Stimulated activated naive CD8-positive, alpha-beta T cell treated with anti-CD3 and anti-CD28 coated beads, Interleukin-15, amount 100 ng/mL, for 72 hours (primary cell): ENCODE measurements around the gene ADIPOR2.

Experiments used
- ATAC-seq: fragments of 150-1000 bp; cut with Tn5 transposase; 2 replicates; pipeline ENCODE4 v1.10.0; 2021; ENCODE audit warnings: mild to moderate bottlenecking, moderate library complexity
- DNase-seq, 2 donors: peaks; one replicate each; pipeline ENCODE4 v3.0.0; 2021 to 2022
- H3K27ac Mint-ChIP-seq, 2 donors: one replicate each; pipeline ENCODE4 v1.8.0; 2022; ENCODE audit warnings: mild to moderate bottlenecking in 2 of 2, mixed read lengths in 2 of 2, moderate library complexity in 2 of 2
- H3K27me3 Mint-ChIP-seq: one replicate; pipeline ENCODE4 v1.8.0; 2022; ENCODE audit warnings: mixed read lengths
- H3K4me1 Mint-ChIP-seq: one replicate; pipeline ENCODE4 v1.8.0; 2022; ENCODE audit warnings: mild to moderate bottlenecking, mixed read lengths
- H3K4me3 Mint-ChIP-seq, 2 donors: one replicate each; pipeline ENCODE4 v1.8.0; 2022; ENCODE audit warnings: mild to moderate bottlenecking in 2 of 2, mixed read lengths in 2 of 2, moderate library complexity in 1 of 2
- H3K9me3 Mint-ChIP-seq, 2 donors: one replicate each; pipeline ENCODE4 v1.8.0; 2022; ENCODE audit warnings: mixed read lengths in 2 of 2

Gene ADIPOR2

DNA sequence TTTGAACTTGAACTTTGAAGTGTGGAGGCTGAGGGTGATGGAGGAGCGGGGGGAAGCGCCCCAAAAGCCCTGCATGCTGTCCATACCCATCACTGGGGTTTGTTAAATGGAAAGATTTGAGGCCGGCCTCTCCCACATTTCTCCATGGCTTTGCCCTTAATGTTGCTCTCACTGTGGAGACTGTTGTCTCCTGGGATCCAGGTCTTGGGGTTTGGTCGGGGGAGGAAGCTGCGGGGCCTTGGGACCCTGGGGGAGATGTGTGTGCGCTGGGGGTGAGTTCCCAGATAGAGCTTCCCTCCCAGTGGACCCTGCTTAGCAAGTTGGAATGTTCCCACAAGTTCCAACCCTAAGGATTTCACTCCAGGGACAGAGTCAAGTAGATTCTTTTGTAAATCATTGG is 101.5 kb downstream of the ADIPOR2 start:
- H3K4me3 Mint-ChIP-seq = no peak overlapping the region
- DNase-seq (no peak), ATAC-seq (no peak)
- no peak overlapping the region for H3K27ac Mint-ChIP-seq
- H3K27me3 Mint-ChIP-seq = no peaks in the 10 kb centered on the region
- H3K4me1 Mint-ChIP-seq = peaks cover 31% of the 10 kb centered on the region
- no peaks in the 10 kb centered on the region for H3K9me3 Mint-ChIP-seq

DNA sequence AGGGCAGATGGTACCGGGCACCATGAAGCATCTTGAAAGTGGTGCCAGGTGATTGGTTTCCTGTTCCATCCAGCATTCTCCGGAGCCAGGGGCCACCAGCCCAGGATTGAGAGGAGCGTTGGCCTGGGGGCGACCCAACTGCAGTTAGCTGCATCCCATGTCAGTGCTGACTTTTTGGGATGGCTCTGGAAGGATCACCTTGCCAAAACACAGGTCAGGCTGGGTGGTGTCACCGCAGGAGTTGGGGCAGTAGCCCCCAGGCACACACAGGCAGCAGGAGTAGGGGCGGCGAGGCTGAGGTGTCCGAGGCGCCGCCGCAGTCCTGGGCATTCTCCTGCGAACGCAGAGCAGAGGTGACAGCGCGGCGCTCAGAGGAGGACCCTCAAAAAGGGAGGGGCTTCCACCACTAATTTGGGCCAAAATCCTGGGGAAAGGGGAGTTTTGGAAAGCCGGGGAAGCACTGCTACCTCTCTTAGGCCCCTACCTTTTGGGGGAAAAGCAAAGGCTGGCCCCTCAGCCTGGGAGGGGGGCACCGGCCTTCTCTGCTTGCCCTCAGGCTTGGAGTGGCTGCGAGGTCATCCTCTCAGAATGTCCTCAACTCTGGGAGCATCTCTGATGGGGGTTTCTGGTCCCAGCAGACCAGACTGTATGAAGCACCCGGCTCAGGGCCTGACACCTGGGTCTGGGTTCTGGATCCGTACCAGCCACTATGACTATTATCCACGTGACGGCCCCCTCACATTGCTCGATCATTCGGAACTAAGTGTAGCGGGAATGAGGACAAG is 102.7 kb downstream of the ADIPOR2 start:
- Mint-ChIP-seq H3K4me3 (no peak overlapping the region), H3K27ac (peak overlapping the region in 1 of 2 donors; percentile 76), H3K4me1 (peaks cover 31% of the 10 kb centered on the region), H3K9me3 (no peaks in the 10 kb centered on the region), H3K27me3 (no peaks in the 10 kb centered on the region)
- ATAC-seq = no peak
- no peak for DNase-seq

GRCh38 chr12:1794440-1795090 is 103.7 kb downstream of the ADIPOR2 start:
- peaks cover 31% of the 10 kb centered on the region for H3K4me1 Mint-ChIP-seq
- no peak overlapping the region for H3K4me3 Mint-ChIP-seq
- H3K27me3 Mint-ChIP-seq = no peaks in the 10 kb centered on the region
- H3K27ac Mint-ChIP-seq = no peak overlapping the region
- no peak for DNase-seq
- ATAC-seq = no peak
- H3K9me3 Mint-ChIP-seq = no peaks in the 10 kb centered on the region

DNA sequence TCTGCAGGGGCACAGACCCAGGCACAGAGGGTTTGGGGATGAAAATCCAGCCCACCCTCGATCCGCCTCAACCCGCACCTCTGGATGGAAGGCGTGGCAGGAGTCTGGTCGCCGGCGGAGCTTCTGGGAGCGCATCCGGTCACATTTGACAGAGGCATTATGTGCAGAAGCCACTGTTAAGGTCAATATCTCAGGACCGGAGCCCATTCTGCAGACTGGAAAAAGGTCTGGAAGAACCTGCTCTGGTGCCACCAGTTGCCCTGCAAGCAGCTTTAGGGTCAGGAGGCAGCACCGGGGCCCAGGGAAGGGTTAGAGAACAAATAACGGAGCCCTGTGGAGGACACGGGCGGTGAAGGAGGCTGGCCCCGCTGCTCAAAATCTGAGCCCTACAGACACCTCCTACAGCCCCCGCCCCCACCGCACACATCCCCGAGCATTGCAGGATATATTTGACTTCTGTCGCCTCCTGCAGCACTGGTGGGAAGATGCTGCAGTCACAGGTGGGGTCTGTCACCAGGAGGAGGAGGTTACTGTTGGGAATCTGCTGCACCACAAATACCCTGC is 104.4 kb downstream of the ADIPOR2 start:
- DNase-seq (no peak), ATAC-seq (no peak)
- H3K4me1 Mint-ChIP-seq = peaks cover 31% of the 10 kb centered on the region
- peak overlapping the region; percentile 91 to 93 for H3K4me3 Mint-ChIP-seq
- no peaks in the 10 kb centered on the region for H3K27me3 Mint-ChIP-seq
- H3K9me3 Mint-ChIP-seq = no peaks in the 10 kb centered on the region
- H3K27ac Mint-ChIP-seq = peak overlapping the region; percentile 90 to 91

GRCh38 chr12:1795785-1796514 is 105.1 kb downstream of the ADIPOR2 start:
- peak; percentile 95 to 96 for DNase-seq
- H3K4me1 Mint-ChIP-seq = peaks cover 25% of the 10 kb centered on the region
- H3K27ac Mint-ChIP-seq = peak overlapping the region; percentile 90 to 91
- no peaks in the 10 kb centered on the region for H3K9me3 Mint-ChIP-seq
- ATAC-seq = peak; percentile 93
- no peaks in the 10 kb centered on the region for H3K27me3 Mint-ChIP-seq
- peak overlapping the region; percentile 91 to 93 for H3K4me3 Mint-ChIP-seq

- peaks cover 19% of the 10 kb centered on the region for H3K4me1 Mint-ChIP-seq
- DNase-seq (peak; percentile 59 to 64), ATAC-seq (peak; percentile 50)
- H3K27me3 Mint-ChIP-seq = no peaks in the 10 kb centered on the region
- no peaks in the 10 kb centered on the region for H3K9me3 Mint-ChIP-seq
- H3K27ac Mint-ChIP-seq = peak overlapping the region; percentile 95 to 96
- H3K4me3 Mint-ChIP-seq = peak overlapping the region; percentile 91 to 93
Measured at GRCh38 chr12:1796515-1797010, 105.7 kb downstream of the ADIPOR2 start.

- Mint-ChIP-seq H3K27me3 (no peaks in the 10 kb centered on the region), H3K27ac (peak overlapping the region; percentile 95 to 96), H3K9me3 (no peaks in the 10 kb centered on the region), H3K4me1 (peaks cover 12% of the 10 kb centered on the region), H3K4me3 (peak overlapping the region; percentile 89 to 93)
- DNase-seq (peak; percentile 50 to 68), ATAC-seq (peak; percentile 38)
Measured at GRCh38 chr12:1797011-1797901, 106.4 kb downstream of the ADIPOR2 start.

GRCh38 chr12:1797991-1798640 is 107.2 kb downstream of the ADIPOR2 start:
- Mint-ChIP-seq H3K4me3 (peak overlapping the region; percentile 89 to 93), H3K4me1 (peaks cover 9% of the 10 kb centered on the region), H3K9me3 (no peaks in the 10 kb centered on the region), H3K27me3 (no peaks in the 10 kb centered on the region), H3K27ac (no peak overlapping the region)
- ATAC-seq (no peak), DNase-seq (no peak)

GRCh38 chr12:1798641-1799020 is 107.8 kb downstream of the ADIPOR2 start:
- Mint-ChIP-seq H3K9me3 (no peaks in the 10 kb centered on the region), H3K27me3 (no peaks in the 10 kb centered on the region), H3K27ac (no peak overlapping the region), H3K4me3 (no peak overlapping the region), H3K4me1 (peaks cover 9% of the 10 kb centered on the region)
- ATAC-seq (no peak), DNase-seq (no peak)

DNA sequence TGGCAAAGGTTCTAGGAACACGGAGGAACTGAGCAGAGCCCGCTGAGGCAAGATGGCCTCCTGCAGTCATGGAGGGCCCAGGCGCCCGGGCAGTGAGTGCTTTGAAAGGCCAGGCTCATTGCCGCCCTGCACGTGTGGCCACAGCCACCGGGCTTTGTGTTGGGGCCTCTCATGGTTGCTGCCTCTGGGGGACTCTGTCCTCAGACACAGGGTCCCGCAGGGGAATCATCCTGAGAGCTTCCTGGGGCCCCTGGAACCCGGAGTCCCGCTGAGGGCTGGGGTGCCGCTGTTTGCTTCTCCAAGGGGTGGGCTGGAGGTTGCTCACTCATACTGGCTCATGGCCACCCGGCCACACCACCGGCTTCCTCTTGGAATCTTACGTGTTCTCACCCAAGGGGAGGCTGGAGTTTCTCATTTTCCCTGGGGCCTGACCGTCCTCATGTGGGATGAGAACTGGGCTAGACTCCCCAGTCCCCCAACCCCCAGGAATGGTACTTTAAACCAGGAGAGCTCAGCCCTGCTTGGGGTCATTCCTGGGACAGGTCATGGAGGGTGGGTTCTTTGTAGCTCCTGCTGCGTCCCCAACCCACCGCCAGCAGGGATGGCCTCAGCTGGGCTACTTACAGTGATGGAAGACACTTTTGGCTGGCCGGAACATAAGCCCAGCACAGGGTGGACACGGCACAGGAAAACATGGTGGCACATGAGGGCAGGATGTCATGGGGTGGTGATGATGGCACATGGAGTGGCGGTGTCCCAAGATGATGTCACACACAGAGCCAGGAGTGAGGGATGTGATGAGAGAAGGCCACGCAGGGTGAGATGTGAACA is 108.4 kb downstream of the ADIPOR2 start:
- no peak for DNase-seq
- no peak for ATAC-seq
- Mint-ChIP-seq H3K4me3 (no peak overlapping the region), H3K4me1 (peaks cover 11% of the 10 kb centered on the region), H3K9me3 (peaks cover 0 to 1% of the 10 kb centered on the region in 2 donors), H3K27me3 (no peaks in the 10 kb centered on the region), H3K27ac (peak overlapping the region in 1 of 2 donors; percentile 25)

- peaks cover 17% of the 10 kb centered on the region for H3K4me1 Mint-ChIP-seq
- H3K27me3 Mint-ChIP-seq = no peaks in the 10 kb centered on the region
- no peak overlapping the region for H3K4me3 Mint-ChIP-seq
- peaks cover 0 to 5% of the 10 kb centered on the region in 2 donors for H3K9me3 Mint-ChIP-seq
- H3K27ac Mint-ChIP-seq = peak overlapping the region in 1 of 2 donors; percentile 19
- no peak for ATAC-seq
- no peak for DNase-seq
Measured at GRCh38 chr12:1799882-1800400, 109.1 kb downstream of the ADIPOR2 start.

DNA sequence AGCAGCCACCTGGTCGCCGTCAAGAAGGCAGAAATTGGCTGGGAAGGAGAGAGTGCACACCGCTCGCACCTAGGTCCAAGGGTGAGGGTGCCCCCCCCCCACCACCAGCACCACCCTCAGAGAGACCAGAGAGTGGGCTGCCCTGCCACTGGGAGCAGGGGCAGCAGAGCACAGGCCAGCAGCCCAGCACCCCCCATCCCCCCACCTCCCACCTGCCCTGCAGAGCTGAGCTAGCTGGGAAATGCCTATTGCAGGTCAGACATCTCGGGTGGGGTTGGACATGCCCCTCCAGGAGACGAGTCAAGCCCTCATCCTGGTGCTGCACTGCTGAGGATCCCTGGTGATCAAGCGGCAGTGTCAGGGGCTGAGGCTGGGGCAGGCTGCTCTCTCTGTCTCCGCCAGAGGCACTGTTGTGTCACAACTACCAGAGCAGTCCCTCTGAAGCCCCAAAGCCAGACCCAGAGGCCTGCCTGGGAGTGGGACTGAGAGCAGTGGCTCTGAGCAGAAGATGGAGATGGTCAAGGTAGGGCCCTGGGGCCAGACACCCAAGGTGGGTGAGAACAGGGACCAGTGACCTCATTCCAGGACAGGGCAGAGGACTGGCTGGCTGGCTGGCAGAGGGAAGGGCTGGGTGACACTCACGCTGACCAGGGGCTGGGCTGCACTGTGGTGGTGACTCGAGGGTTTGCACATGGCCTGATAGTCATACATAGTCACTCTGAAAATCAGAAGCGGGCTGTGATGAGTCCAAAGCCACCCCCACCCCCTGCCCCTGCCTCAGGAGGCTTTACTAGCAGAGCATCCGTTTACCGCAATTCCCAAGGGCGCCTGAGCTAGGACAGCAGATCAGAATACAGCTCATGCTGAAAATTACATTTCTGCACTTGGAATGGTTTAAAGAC is 109.8 kb downstream of the ADIPOR2 start:
- peaks cover 0 to 5% of the 10 kb centered on the region in 2 donors for H3K9me3 Mint-ChIP-seq

More for the DNA sequence above, 109.8 kb downstream of the ADIPOR2 start:
- Mint-ChIP-seq H3K27me3 (no peaks in the 10 kb centered on the region), H3K4me3 (no peak overlapping the region), H3K4me1 (peaks cover 15% of the 10 kb centered on the region), H3K27ac (peak overlapping the region; percentile 19 to 72)
- DNase-seq (peak in 1 of 2 donors; percentile 47), ATAC-seq (no peak)
